ENCODE data around the gene PRKAB1.
"Not testable (repeated sequence)": the region's sequence is repeated elsewhere in the genome, so short reads cannot be mapped to it uniquely, and the experiment has no call there.

The PRKAB1 gene

DNA sequence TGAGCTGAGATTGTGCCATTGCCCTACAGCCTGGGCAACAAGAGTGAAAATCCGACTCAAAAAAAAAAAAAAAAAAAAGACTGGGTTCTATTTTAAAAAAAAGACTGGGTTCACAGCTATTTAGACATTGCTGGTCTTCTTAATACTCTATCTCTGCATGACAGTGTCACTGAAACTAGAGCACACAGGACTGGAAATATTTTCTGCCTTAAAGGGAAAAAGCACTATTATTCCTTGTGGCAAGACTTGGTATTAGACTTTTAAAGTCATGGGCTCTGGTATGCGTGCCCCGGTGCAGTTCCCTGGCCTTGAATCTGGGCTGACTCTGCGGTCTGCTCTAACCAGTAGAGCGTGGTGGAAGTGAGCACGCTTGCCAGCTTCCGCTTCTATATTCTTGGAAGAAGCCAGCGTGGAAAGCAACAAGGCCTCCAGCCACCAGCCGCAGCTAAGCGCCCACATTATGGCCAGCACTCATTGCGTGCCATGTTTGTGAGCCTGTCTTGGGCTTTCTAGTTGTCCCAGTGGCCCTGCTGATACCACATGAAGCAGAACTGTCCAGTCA lies 31.3 kb downstream of the PRKAB1 start:
- DNase-seq: no peak
- Histone ChIP-seq H3K9me3 (no peaks in the 10 kb centered on the region), H3K36me3 (no peaks in the 10 kb centered on the region), H3K27ac (no peak overlapping the region), H3K4me3 (no peak overlapping the region), H3K4me1 (no peaks in the 10 kb centered on the region), H3K27me3 (no peaks in the 10 kb centered on the region)
- intact Hi-C loops (cut with DNase I; ENCODE audit: low total_unique reads): no loop called here
- TF ChIP-seq, protein P1, sequence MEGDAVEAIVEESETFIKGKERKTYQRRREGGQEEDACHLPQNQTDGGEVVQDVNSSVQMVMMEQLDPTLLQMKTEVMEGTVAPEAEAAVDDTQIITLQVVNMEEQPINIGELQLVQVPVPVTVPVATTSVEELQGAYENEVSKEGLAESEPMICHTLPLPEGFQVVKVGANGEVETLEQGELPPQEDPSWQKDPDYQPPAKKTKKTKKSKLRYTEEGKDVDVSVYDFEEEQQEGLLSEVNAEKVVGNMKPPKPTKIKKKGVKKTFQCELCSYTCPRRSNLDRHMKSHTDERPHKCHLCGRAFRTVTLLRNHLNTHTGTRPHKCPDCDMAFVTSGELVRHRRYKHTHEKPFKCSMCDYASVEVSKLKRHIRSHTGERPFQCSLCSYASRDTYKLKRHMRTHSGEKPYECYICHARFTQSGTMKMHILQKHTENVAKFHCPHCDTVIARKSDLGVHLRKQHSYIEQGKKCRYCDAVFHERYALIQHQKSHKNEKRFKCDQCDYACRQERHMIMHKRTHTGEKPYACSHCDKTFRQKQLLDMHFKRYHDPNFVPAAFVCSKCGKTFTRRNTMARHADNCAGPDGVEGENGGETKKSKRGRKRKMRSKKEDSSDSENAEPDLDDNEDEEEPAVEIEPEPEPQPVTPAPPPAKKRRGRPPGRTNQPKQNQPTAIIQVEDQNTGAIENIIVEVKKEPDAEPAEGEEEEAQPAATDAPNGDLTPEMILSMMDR (IDR thresholded peaks at IDR 0.05): no peak

DNA sequence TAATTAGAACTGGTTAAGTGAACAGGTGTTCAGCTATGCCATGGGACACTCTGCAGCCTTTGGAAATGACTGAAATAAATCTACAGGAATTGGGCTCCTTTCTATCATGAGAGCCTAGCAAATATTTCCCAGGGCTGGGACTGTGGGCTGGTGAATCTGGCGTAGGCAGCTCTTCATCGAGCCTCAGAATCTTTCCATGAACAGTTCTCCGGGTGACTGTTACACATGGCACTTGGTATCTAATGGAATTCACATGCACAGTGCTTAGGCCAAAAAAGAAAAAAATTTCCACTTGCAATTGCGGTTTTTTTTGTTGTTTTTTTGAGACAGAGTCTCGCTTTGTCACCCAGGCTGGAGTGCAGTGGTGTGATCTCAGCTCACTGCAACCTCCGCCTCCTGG lies 32.1 kb downstream of the PRKAB1 start:
- H3K4me1 ChIP-seq: no peaks in the 10 kb centered on the region
- intact Hi-C loops (cut with DNase I; ENCODE audit: low total_unique reads): no loop called here
- DNase-seq: no peak
- no peaks in the 10 kb centered on the region for H3K36me3 ChIP-seq
- no peaks in the 10 kb centered on the region for H3K9me3 ChIP-seq
- TF ChIP-seq, protein P1 (IDR thresholded peaks at IDR 0.05): no peak
- H3K27me3 ChIP-seq: no peaks in the 10 kb centered on the region
- no peak overlapping the region for H3K27ac ChIP-seq
- no peak overlapping the region for H3K4me3 ChIP-seq

- TF ChIP-seq, protein P1 (IDR thresholded peaks at IDR 0.05): no peak
- no peak overlapping the region for H3K27ac ChIP-seq
- no peak overlapping the region for H3K4me3 ChIP-seq
- no peaks in the 10 kb centered on the region for H3K36me3 ChIP-seq
- H3K4me1 ChIP-seq: no peaks in the 10 kb centered on the region
- no peak for DNase-seq
- intact Hi-C loops (cut with DNase I; ENCODE audit: low total_unique reads): no loop called here
- H3K27me3 ChIP-seq: no peaks in the 10 kb centered on the region
- H3K9me3 ChIP-seq: no peaks in the 10 kb centered on the region
Measured at GRCh38 chr12:119704065-119704747, 36.3 kb downstream of the PRKAB1 start.

DNA sequence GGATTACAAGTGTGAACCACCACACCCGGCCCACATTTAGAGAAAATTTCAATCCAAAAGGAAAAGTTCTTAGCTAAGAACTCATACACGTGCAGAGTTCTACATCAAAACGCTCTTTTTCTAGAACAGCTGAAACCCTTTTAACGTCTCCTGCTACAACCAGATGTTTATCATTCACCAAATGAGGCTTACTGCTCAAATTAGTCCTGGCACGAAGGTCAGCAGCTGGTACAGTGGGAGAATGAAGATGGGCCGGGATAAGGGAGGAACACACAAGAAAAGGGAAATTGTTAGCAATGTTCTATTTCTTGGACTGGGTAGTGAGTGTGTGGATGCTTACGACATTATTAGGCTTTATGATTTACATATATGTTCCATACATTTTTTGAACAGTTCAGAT lies 37.2 kb downstream of the PRKAB1 start:
- Histone ChIP-seq H3K36me3 (no peaks in the 10 kb centered on the region), H3K4me1 (no peaks in the 10 kb centered on the region), H3K27me3 (no peaks in the 10 kb centered on the region), H3K27ac (no peak overlapping the region), H3K4me3 (no peak overlapping the region), H3K9me3 (no peaks in the 10 kb centered on the region)
- TF ChIP-seq, protein P1 (IDR thresholded peaks at IDR 0.05): no peak
- DNase-seq: no peak
- intact Hi-C loops (cut with DNase I; ENCODE audit: low total_unique reads): no loop called here

DNA sequence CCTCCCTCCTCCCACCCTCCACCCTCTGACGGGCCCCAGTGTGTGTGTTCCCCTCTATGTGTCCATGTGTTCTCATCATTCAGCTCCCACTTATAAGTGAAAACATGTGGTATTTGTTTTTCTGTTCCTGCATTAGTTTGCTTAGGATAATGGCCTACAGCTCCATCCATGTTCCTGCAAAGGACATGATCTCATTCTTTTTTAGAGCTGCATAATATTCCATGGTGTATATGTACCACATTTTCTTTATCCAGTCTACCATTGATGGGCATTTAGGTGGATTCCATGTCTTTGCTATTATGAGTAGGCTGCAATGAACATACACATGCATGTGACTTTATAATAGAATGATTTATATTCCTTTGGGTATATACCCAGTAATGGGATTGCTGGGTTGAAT lies 38.5 kb downstream of the PRKAB1 start:
- H3K9me3 ChIP-seq; H3K4me1 ChIP-seq; intact Hi-C loops (cut with DNase I; ENCODE audit: low total_unique reads): not testable (repeated sequence)

GRCh38 chr12:119710374-119710964 lies 42.5 kb downstream of the PRKAB1 start:
- Histone ChIP-seq H3K27ac (no peak overlapping the region), H3K36me3 (no peaks in the 10 kb centered on the region), H3K27me3 (no peaks in the 10 kb centered on the region), H3K4me1 (no peaks in the 10 kb centered on the region), H3K9me3 (no peaks in the 10 kb centered on the region), H3K4me3 (no peak overlapping the region)
- intact Hi-C loops (cut with DNase I; ENCODE audit: low total_unique reads): loop anchor here (10.0 kb wide), 1 partner anchor 194 kb away; no protein-coding TSS in a partner anchor
- TF ChIP-seq, protein P1 (IDR thresholded peaks at IDR 0.05): no peak
- DNase-seq: no peak

More for the DNA sequence above, 38.5 kb downstream of the PRKAB1 start:
- H3K27ac ChIP-seq, H3K36me3 ChIP-seq, H3K27me3 ChIP-seq, DNase-seq, H3K4me3 ChIP-seq: not testable (repeated sequence)
